OCI-LY1 (cell line): ENCODE data around the gene PLPP4.

Experiments used
- H2AFZ ChIP-seq: fragments of 200-600 bp; sonication (generic), shearing (Covaris generic); 2 replicates; pipeline ENCODE4 v1.6.0; 2014; ENCODE audit warnings: antibody characterized with exemption, mild to moderate bottlenecking, low read length
- H3F3A ChIP-seq: fragments of 200-600 bp; sonication (generic), shearing (Covaris generic); 2 replicates; pipeline ENCODE4 v1.6.0; 2014; ENCODE audit warnings: mild to moderate bottlenecking, antibody characterized with exemption, low read length, moderate library complexity; ENCODE audit not compliant: insufficient read depth
- H3K27ac ChIP-seq: fragments of 200-600 bp; sonication (generic); 2 replicates; pipeline ENCODE4 v1.5.1; 2014; ENCODE audit warnings: low read length, mixed run types, mild to moderate bottlenecking, low read depth; ENCODE audit not compliant: poor library complexity, severe bottlenecking
- H3K27me3 ChIP-seq: fragments of 200-600 bp; sonication (generic); 2 replicates; pipeline ENCODE4 v1.6.0; 2014; ENCODE audit warnings: antibody characterized with exemption, mild to moderate bottlenecking, low read length, moderate library complexity; ENCODE audit not compliant: insufficient read depth
- H3K36me3 ChIP-seq: fragments of 200-600 bp; sonication (generic); 2 replicates; pipeline ENCODE4 v1.6.1; 2014; ENCODE audit warnings: mild to moderate bottlenecking, antibody characterized with exemption, low read length, moderate library complexity, mixed read lengths; ENCODE audit not compliant: insufficient read depth
- H3K4me1 ChIP-seq: fragments of 200-600 bp; sonication (generic); 2 replicates; pipeline ENCODE4 v1.5.1; 2014; ENCODE audit warnings: mild to moderate bottlenecking, low read length, moderate library complexity; ENCODE audit not compliant: insufficient read depth, severe bottlenecking
- H3K4me2 ChIP-seq: fragments of 200-600 bp; sonication (generic), shearing (Covaris generic); 2 replicates; pipeline ENCODE4 v1.6.1; 2014; ENCODE audit warnings: low read length
- H3K4me3 ChIP-seq: fragments of 200-600 bp; sonication (generic); 2 replicates; pipeline ENCODE4 v1.5.1; 2014; ENCODE audit warnings: low read length, low read depth, mild to moderate bottlenecking, mixed read lengths; ENCODE audit not compliant: poor library complexity, severe bottlenecking
- H3K79me2 ChIP-seq: fragments of 200-600 bp; shearing (Covaris generic); 2 replicates; pipeline ENCODE4 v1.6.1; 2016; ENCODE audit warnings: mixed run types, low read length, mixed read lengths; ENCODE audit not compliant: insufficient read depth
- H3K9ac ChIP-seq: fragments of 200-600 bp; sonication (generic), shearing (Covaris generic); 2 replicates; pipeline ENCODE4 v1.6.1; 2014; ENCODE audit warnings: mild to moderate bottlenecking, low read length, mixed read lengths
- H3K9me2 ChIP-seq: fragments of 200-600 bp; sonication (generic), shearing (Covaris generic); 2 replicates; pipeline ENCODE4 v1.6.1; 2014; ENCODE audit warnings: low read depth, mild to moderate bottlenecking, low read length, mixed read lengths
- H3K9me3 ChIP-seq: fragments of 200-600 bp; shearing (Covaris generic); 2 replicates; pipeline ENCODE4 v1.6.1; 2014; ENCODE audit warnings: low read length, mixed read lengths
- H4K20me1 ChIP-seq: fragments of 200-600 bp; sonication (generic), shearing (Covaris generic); 2 replicates; pipeline ENCODE4 v1.6.0; 2016; ENCODE audit warnings: mild to moderate bottlenecking, low read length; ENCODE audit not compliant: insufficient read depth
- CTCF ChIP-seq: fragments of 200-600 bp; sonication (generic), shearing (Covaris generic); IDR thresholded peaks from 2 replicates; pipeline ENCODE4 v1.5.1; 2017; ENCODE audit warnings: mild to moderate bottlenecking, antibody characterized with exemption, low read length, moderate library complexity, mixed read lengths
- EZH2 ChIP-seq: fragments of 200-600 bp; sonication (generic), shearing (Covaris generic); IDR thresholded peaks from 2 replicates; pipeline ENCODE4 v1.8.0; 2017; ENCODE audit warnings: borderline replicate concordance, mixed run types, mild to moderate bottlenecking, antibody characterized with exemption, low read length, moderate library complexity, mixed read lengths

Gene PLPP4

GRCh38 chr10:120527691-120528090, 70.7 kb downstream of the PLPP4 start:
- H3K79me2 ChIP-seq: no peaks in the 10 kb centered on the region
- no peak overlapping the region for H3K27ac ChIP-seq
- H3K36me3 ChIP-seq: no peaks in the 10 kb centered on the region
- H3K4me1 ChIP-seq: no peaks in the 10 kb centered on the region
- no peak for TF ChIP-seq EZH2
- no peak for TF ChIP-seq CTCF
- no peaks in the 10 kb centered on the region for H3K9me2 ChIP-seq
- no peak overlapping the region for H3K4me2 ChIP-seq
- no peak overlapping the region for H2AFZ ChIP-seq
- H3K9ac ChIP-seq: no peak overlapping the region
- H4K20me1 ChIP-seq: no peaks in the 10 kb centered on the region
- H3K4me3 ChIP-seq: no peak overlapping the region
- H3K27me3 ChIP-seq: no peaks in the 10 kb centered on the region
- H3K9me3 ChIP-seq: no peaks in the 10 kb centered on the region
- no peaks in the 10 kb centered on the region for H3F3A ChIP-seq

GRCh38 chr10:120530699-120531098, 73.7 kb downstream of the PLPP4 start:
- TF ChIP-seq CTCF (no peak), EZH2 (no peak)
- Histone ChIP-seq H2AFZ (no peak overlapping the region), H3K79me2 (no peaks in the 10 kb centered on the region), H3K9ac (no peak overlapping the region), H3F3A (no peaks in the 10 kb centered on the region), H3K9me2 (no peaks in the 10 kb centered on the region), H3K27me3 (no peaks in the 10 kb centered on the region), H3K27ac (no peak overlapping the region), H3K4me2 (no peak overlapping the region), H3K4me1 (no peaks in the 10 kb centered on the region), H4K20me1 (no peaks in the 10 kb centered on the region), H3K9me3 (no peaks in the 10 kb centered on the region), H3K4me3 (no peak overlapping the region), H3K36me3 (no peaks in the 10 kb centered on the region)

GRCh38 chr10:120538091-120538490, 81.1 kb downstream of the PLPP4 start:
- Histone ChIP-seq H3K27me3 (no peaks in the 10 kb centered on the region), H4K20me1 (no peaks in the 10 kb centered on the region), H3K27ac (no peak overlapping the region), H3K36me3 (no peaks in the 10 kb centered on the region), H3K9me2 (no peaks in the 10 kb centered on the region), H3K4me2 (no peak overlapping the region), H3K4me3 (no peak overlapping the region), H3K79me2 (no peaks in the 10 kb centered on the region), H3K9me3 (no peaks in the 10 kb centered on the region), H3K4me1 (no peaks in the 10 kb centered on the region), H2AFZ (no peak overlapping the region), H3K9ac (no peak overlapping the region), H3F3A (no peaks in the 10 kb centered on the region)
- TF ChIP-seq CTCF (no peak), EZH2 (no peak)
